ENCODE data around the gene MRPL33.

Gene MRPL33

DNA sequence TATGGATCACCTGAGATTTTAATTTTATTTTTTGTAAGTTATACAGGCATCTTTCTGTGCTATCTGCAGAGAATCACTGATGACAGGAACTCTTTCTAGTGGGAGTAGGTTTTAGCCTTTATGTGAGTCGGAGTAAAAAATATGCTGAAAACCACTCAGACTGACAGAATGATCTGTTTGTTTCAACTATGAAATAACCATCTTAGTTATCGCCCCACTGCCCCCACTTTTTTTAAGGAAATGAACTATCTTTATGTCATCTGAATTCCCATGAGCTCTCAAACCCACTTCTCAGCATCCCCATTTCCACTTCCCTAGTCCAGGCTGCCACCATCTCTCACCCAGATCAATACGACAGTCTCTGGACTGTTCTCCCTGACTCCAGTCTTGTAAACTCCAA is 38.9 kb downstream of the MRPL33 start:
- no peak for DNase-seq

- no peak for DNase-seq
Measured at GRCh38 chr2:27811768-27812167, 40.2 kb downstream of the MRPL33 start.

DNA sequence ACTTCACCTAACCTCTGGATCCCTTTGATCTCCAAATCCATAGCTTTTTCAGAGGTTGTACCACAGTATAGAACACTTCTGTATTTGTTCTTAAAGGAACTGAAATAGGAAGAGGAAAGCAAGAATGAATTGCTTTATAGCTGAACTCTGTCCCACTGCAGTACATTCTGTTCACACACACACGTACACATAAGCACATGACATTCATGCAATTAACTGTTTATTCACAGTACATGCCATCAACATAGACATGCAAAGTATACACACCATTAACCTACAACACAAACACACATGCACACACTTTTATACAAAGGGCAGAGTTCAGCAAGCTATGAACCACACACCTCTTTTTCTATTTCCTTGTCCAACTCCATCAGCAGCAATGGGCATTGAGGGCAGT is 43.2 kb downstream of the MRPL33 start:
- DNase-seq, result no peak

- no peak for DNase-seq
Measured at GRCh38 chr2:27815860-27816438, 44.4 kb downstream of the MRPL33 start.

DNA sequence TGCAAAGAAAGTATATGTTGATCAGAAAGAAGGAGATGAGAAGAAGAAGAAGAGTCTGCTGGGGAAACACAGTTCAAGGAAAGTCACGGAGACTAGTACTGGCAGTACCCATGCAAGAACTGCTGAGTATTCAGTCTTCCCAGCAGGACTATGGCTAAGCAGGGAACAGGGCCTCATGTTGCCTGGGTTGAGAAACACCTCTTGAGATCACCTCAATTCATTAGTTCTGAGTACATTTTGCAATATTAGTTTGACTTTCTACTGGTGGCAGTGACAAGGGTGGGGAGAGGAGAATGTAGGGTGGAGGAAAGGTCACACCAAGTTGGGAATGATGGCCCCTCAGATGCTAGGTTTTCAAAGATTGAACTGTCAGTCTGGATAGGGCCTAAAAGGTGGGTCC is 50.5 kb downstream of the MRPL33 start:
- no peak for DNase-seq

- DNase-seq, result no peak
Measured at GRCh38 chr2:27823135-27823534, 51.6 kb downstream of the MRPL33 start.

DNA sequence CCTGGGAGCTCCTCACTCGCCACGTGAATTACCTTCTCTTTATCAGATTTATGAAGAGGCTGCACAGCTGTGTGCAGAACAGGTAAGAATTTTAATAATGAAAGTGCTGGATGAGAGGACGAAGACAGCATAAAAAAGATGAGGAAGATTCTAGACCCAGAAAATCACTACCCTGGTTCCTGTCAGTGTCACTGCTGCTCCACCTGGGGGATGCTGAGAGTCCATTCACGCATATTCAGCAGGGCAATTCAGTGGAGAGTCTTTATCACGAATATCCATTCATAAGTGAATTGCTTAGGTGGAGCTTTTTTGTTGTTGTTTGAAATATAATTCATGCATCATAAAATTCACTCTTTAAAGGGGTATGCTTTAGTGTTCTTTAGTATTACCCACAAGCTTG is 52.0 kb downstream of the MRPL33 start:
- no peak for DNase-seq

DNA sequence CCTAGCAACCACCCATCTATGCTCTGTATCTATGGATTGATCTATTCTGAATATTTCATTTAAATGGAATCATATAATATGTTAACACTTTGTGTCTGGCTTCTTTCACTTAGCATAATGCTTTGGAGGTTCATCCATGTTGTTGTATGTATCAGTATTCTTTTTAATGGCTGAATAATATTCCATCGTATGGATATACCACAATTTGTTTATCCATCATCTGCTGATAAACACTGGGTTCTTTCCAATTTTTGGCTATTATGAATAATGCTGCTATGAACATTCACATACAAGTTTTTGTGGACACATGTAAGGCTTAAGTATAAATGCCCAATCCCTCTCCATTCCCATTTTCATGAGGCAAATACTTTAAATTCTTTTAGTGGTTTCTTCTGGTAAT is 52.9 kb downstream of the MRPL33 start:
- DNase-seq, result no peak

- no peak for DNase-seq
Measured at GRCh38 chr2:27828305-27828704, 56.8 kb downstream of the MRPL33 start.

Data from effector CD4-positive, alpha-beta T cell (primary cell).